AG09309 (cell line): Measurements from ENCODE around the gene FLVCR1.
"Not testable (repeated sequence)": the region's sequence is repeated elsewhere in the genome, so short reads cannot be mapped to it uniquely, and the experiment has no call there.

Source experiments
- DNase-seq: peaks from one replicate; pipeline ENCODE4 v3.0.0-alpha.2; 2010; ENCODE audit warnings: low read depth
- H3K4me3 ChIP-seq: 2 replicates; pipeline ENCODE4 v1.5.1; 2011; ENCODE audit warnings: mild to moderate bottlenecking, low read depth, low read length, moderate library complexity; ENCODE audit not compliant: control insufficient read depth
- CTCF ChIP-seq: IDR thresholded peaks from 2 replicates; pipeline ENCODE4 v1.5.1; 2011; ENCODE audit warnings: mild to moderate bottlenecking, low read depth, low read length, inconsistent platforms; ENCODE audit not compliant: insufficient read depth, control insufficient read depth; ENCODE audit errors: missing control alignments

The FLVCR1 gene

GRCh38 chr1:212860713-212861581 is 2.9 kb downstream of the FLVCR1 start:
- no peak for TF ChIP-seq CTCF
- H3K4me3 ChIP-seq, result no peak overlapping the region
- DNase-seq, result no peak

GRCh38 chr1:212862111-212862690 is 4.1 kb downstream of the FLVCR1 start:
- no peak for TF ChIP-seq CTCF
- H3K4me3 ChIP-seq, result no peak overlapping the region
- DNase-seq, result no peak

- not testable (repeated sequence) for DNase-seq, H3K4me3 ChIP-seq
Observed at GRCh38 chr1:212863345-212863744, 5.3 kb downstream of the FLVCR1 start.

GRCh38 chr1:212864201-212864600 is 6.1 kb downstream of the FLVCR1 start:
- no peak for TF ChIP-seq CTCF
- no peak overlapping the region for H3K4me3 ChIP-seq
- no peak for DNase-seq

- no peak for TF ChIP-seq CTCF
Observed at GRCh38 chr1:212867192-212867591, 9.1 kb downstream of the FLVCR1 start.

GRCh38 chr1:212871976-212872375 is 13.9 kb downstream of the FLVCR1 start:
- no peak overlapping the region for H3K4me3 ChIP-seq
- no peak for TF ChIP-seq CTCF
- DNase-seq, result no peak

More at GRCh38 chr1:212867192-212867591, 9.1 kb downstream of the FLVCR1 start:
- no peak for DNase-seq
- H3K4me3 ChIP-seq, result no peak overlapping the region

GRCh38 chr1:212873518-212873917 is 15.4 kb downstream of the FLVCR1 start:
- H3K4me3 ChIP-seq, result no peak overlapping the region
- no peak for TF ChIP-seq CTCF
- no peak for DNase-seq
